Chondrocyte (in vitro differentiated cells): ENCODE results near the gene KCNH6. TPM values are rescaled to one million over a fixed set of nuclear protein-coding genes. Genes with fewer than 3 reads are reported as not detected.

Experiments used
- DNase-seq: peaks from one replicate; pipeline ENCODE4 v3.0.0; 2021; ENCODE audit warnings: mixed read lengths, low spot score
- H3K27ac Mint-ChIP-seq: one replicate; pipeline ENCODE4 v1.8.0; 2021; ENCODE audit warnings: mild to moderate bottlenecking, moderate library complexity, mixed read lengths; ENCODE audit not compliant: unreplicated experiment
- H3K27me3 Mint-ChIP-seq: 2 replicates; pipeline ENCODE4 v1.8.0; 2021; ENCODE audit warnings: low read depth, mixed read lengths
- H3K36me3 Mint-ChIP-seq: 2 replicates; pipeline ENCODE4 v1.8.0; 2021; ENCODE audit warnings: low read depth, mixed read lengths
- H3K4me1 Mint-ChIP-seq: 2 replicates; pipeline ENCODE4 v1.8.0; 2021; ENCODE audit warnings: low read depth, mild to moderate bottlenecking, mixed read lengths
- H3K4me3 Mint-ChIP-seq: one replicate; pipeline ENCODE4 v1.8.0; 2021; ENCODE audit warnings: mild to moderate bottlenecking, moderate library complexity, mixed read lengths; ENCODE audit not compliant: unreplicated experiment
- H3K9me3 Mint-ChIP-seq: 2 replicates; pipeline ENCODE4 v1.8.0; 2021; ENCODE audit warnings: low read depth, mixed read lengths
- total RNA-seq: library from RNA; stranded (reverse); gene quantifications from 3 replicates; pipeline ENCODE4 v1.2.1, GENCODE V29; 2021
- TF ChIP-seq, protein P1 (sequence below): fragments of 200-600 bp; sonication (generic); IDR thresholded peaks from 2 replicates; pipeline ENCODE4 v1.5.0; 2021; ENCODE audit warnings: antibody characterized with exemption, mild to moderate bottlenecking, moderate library complexity

Gene KCNH6
- total RNA-seq, 1 donor from 2014 or later = not detected

GRCh38 chr17:63537991-63538692 is 15.0 kb downstream of the KCNH6 start:
- TF ChIP-seq, protein P1, sequence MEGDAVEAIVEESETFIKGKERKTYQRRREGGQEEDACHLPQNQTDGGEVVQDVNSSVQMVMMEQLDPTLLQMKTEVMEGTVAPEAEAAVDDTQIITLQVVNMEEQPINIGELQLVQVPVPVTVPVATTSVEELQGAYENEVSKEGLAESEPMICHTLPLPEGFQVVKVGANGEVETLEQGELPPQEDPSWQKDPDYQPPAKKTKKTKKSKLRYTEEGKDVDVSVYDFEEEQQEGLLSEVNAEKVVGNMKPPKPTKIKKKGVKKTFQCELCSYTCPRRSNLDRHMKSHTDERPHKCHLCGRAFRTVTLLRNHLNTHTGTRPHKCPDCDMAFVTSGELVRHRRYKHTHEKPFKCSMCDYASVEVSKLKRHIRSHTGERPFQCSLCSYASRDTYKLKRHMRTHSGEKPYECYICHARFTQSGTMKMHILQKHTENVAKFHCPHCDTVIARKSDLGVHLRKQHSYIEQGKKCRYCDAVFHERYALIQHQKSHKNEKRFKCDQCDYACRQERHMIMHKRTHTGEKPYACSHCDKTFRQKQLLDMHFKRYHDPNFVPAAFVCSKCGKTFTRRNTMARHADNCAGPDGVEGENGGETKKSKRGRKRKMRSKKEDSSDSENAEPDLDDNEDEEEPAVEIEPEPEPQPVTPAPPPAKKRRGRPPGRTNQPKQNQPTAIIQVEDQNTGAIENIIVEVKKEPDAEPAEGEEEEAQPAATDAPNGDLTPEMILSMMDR = no peak
- Mint-ChIP-seq H3K27me3 (peaks cover 20% of the 10 kb centered on the region), H3K4me3 (no peak overlapping the region), H3K9me3 (no peaks in the 10 kb centered on the region), H3K27ac (no peak overlapping the region), H3K36me3 (no peaks in the 10 kb centered on the region), H3K4me1 (no peaks in the 10 kb centered on the region)
- DNase-seq = peak; percentile 88

- peak; percentile 72 for DNase-seq
- Mint-ChIP-seq H3K27ac (no peak overlapping the region), H3K27me3 (peaks cover 20% of the 10 kb centered on the region), H3K4me3 (no peak overlapping the region), H3K9me3 (no peaks in the 10 kb centered on the region), H3K36me3 (no peaks in the 10 kb centered on the region), H3K4me1 (no peaks in the 10 kb centered on the region)
- TF ChIP-seq, protein P1 = no peak
These were observed 15.8 kb downstream of the KCNH6 start for GRCh38 chr17:63538693-63539595.

- Mint-ChIP-seq H3K4me1 (no peaks in the 10 kb centered on the region), H3K9me3 (no peaks in the 10 kb centered on the region), H3K27me3 (peaks cover 13% of the 10 kb centered on the region), H3K4me3 (no peak overlapping the region), H3K36me3 (no peaks in the 10 kb centered on the region), H3K27ac (no peak overlapping the region)
- peak; percentile 33 for DNase-seq
- TF ChIP-seq, protein P1 = no peak
These were observed 17.4 kb downstream of the KCNH6 start for GRCh38 chr17:63540590-63540989.

- Mint-ChIP-seq H3K4me3 (no peak overlapping the region), H3K9me3 (no peaks in the 10 kb centered on the region), H3K27ac (no peak overlapping the region), H3K27me3 (peaks cover 13% of the 10 kb centered on the region), H3K4me1 (no peaks in the 10 kb centered on the region), H3K36me3 (no peaks in the 10 kb centered on the region)
- no peak for DNase-seq
- TF ChIP-seq, protein P1 = no peak
These were observed 19.0 kb downstream of the KCNH6 start for GRCh38 chr17:63542218-63542545.

DNA sequence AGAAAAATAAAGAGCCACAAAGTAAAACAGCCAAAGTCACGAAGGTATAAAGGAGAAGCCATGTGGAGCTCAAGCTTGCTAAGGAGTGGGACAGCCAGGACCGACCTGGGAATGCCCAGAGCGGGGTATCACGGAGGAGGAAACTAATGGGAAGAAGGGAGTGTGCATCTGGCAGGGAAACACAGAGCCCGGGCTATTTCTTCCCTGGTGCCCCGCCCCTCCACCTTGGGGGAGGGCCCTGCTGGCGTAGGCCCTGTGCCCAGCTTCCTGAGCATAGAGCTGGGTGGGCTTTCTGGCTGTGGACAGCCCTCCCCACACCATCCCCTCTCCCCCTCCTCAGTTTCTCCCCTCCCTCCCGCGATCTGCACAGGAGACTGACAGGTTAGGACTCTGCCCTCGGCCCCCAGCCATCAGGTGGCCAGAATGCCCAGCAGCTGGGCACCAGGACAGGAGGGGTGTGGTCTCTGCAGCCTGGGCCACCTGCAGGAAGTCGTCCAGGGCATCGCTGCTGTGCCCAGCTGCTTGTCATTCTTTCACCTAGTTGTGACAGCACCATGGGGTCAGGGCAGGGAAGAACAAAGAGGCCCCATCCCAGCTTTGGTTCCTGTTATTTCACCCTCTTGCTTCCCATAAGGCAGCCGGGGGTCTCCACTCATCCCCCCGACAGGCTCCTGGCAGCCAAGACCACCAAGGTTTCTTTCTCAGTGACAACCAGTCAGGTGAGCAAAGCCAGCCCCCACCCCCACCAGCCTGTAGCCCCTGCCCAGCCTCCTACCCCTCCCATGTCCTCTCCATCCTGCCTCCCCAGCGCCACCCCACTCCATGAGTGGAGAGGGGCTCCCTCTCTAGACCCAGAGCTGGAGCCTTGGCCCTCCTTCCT is 20.0 kb downstream of the KCNH6 start:
- no peaks in the 10 kb centered on the region for H3K36me3 Mint-ChIP-seq
- peak; percentile 86 for DNase-seq
- peaks cover 13% of the 10 kb centered on the region for H3K27me3 Mint-ChIP-seq
- no peak overlapping the region for H3K27ac Mint-ChIP-seq
- TF ChIP-seq, protein P1 = no peak
- no peak overlapping the region for H3K4me3 Mint-ChIP-seq
- no peaks in the 10 kb centered on the region for H3K4me1 Mint-ChIP-seq
- H3K9me3 Mint-ChIP-seq = no peaks in the 10 kb centered on the region
